Activated gamma-delta T cell (primary cell): Measurements from ENCODE around the gene TEPSIN.

Experiments used
- DNase-seq: peaks from one replicate; lab custom pipeline; 2025; lab: John Stamatoyannopoulos, UW

The TEPSIN gene

DNA sequence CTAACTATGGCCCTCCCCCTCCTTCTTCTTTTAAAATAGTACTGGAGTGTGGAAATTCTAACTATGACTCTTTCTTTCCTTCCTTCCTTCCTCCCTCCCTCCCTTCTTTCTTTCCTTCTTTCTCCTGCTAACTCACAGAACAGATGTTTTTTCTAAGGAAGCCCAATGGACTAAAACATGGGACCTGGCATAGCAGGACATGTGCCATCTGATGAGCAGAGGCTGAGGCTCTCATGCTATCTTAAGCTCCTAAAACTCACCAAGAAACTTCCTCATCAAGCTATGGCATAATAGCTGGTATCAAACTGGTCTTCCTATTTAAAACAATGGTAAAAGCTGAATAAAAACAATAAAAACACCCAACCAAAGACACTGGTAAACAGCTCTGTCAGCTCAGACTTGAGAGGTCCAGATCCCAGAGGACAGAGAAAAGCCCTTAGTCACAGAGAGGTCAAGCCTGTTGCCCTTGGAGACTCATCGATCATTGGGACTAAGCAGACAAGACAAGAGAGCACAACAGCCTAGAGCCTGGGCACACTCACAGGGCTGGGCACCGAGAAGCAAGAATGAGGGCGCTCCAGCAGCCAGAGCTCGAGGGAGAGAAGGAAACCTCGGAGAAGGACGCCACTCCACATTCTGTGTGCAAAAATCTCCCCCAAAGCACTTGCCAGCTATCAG lies 28.7 kb upstream of the TEPSIN start:
- no peak for DNase-seq

DNA sequence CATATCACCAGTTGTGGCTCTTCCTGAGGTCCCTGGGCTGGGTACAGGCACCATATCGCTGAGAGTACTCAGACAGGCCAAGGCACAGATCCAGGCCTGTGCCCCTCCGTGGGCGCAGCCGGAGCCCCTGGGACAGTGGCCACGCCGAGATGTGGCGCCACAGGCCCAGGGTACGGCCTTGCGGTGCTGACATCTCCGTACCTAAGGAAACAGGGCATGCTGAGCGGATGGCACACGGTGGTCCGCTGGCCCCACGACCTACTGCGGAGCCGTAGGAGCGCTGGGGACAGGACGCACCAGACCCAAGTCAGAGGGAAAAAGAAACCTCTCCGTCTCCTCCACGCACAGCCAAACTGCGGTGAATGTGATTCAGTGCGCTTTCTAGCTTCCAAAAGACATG lies 26.7 kb upstream of the TEPSIN start:
- DNase-seq, result no peak

DNA sequence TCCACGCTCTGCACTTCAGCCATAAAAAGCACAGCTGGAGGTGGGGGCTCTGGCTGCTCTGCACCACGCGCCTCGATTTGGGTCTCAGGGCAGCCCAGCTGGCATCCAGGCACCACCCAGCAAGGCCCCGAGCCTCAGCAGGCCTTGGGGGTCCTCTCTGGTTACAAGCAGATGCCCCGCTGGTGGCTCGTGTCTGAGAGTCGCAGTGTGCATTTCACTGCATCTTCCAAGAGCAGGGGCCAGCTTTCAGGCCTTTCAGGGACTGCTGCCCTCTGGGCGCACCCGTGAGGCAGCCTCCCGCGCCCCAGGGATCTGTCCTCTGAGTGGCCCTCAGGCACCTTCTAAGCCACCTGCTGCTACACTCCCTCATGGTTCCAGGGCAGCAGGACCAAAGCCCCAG lies 25.8 kb upstream of the TEPSIN start:
- DNase-seq, result no peak

DNA sequence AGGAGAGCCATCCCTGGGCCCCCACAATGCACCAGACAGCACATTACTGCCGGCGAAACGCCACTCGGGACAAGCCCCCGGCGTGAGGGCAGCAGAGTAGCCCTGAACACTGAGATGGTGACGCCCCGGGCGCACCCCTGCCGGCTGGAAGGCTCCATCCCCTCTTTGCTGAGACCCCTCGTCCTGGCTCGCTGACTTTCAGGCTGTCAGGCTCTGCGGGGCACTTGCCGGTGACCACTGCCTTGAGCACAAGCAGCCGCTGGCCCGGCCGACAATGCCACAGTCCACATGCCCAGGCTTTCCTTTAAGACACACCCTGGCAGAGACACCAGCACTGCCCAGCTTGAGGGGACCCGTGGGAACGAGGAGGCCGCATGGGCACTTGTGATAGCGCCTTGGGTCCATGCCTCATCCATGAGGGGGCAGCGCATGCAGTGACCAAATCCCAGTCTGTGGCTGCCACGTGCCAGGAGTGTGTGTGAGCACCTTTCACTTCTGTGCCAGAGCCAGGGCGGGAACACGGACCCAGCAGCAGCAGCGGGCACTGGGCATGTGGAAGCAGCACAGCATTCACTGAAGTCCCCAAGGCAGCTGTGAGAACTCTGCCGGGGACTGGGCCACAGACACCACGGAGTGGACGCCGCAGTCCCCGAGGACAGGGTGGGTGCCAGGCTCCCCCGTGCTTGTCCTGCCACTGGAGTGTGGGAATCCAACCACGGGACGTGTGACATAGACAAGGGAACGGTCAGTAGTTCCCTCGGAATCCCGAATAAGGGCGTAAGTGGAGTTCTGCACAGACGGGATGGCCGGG lies 24.7 kb upstream of the TEPSIN start:
- DNase-seq, result no peak

DNA sequence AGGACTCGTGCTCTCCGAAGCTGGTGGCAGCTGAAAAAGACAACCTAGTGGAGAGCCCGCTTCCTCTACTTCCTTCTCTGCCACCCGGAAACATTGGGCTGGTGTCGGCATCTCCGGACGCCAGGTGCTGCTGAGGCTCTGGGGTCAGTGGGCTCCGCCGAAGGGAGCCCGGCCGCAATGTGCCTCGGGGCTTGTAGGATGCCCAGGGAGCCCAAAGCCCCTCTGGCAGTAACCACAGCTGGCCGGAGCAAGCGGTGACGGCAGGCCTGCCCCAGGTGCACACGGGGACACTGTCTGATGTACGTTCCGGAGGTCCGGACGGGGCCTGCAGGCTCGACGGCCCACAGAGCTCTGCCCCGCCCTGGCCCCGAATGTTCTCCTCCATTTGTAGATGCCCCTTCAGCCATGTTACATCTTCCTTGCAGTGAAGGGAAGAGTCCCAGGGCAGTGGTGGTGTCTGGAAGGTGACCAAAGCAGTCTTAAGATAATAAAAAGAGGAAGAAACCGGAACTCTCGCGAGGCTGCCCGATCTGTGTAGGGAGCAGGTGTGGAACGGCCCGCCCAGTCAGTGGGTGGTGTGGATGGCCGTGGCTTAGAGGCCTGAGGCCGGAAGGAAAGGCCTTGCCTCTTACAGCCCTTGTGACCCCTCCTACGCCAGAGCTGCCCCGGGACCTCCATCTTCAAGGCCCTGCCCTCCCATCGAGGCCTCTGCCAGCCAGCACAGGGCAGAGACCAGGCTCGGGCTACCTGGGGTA lies 22.9 kb upstream of the TEPSIN start:
- DNase-seq, result no peak

DNA sequence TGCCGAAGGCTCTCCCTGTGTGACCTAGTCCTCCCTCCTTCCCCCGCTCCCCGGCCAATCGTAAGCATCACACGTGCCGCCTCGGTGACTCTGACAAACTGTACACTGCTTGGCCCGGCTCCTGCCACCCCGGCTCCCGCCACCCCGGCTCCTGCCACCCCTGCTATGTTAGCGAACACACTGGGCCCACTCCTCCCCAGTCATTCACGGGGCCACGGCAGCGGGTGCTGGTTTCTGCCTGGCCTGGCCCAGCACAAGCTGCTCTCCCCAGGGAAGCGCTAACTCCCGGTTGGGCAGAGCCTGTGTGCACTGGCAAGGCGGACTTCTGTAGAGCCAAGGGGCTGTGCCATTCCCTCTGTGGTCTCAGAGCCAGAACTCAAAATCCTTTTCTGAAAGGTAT lies 22.2 kb upstream of the TEPSIN start:
- no peak for DNase-seq

DNA sequence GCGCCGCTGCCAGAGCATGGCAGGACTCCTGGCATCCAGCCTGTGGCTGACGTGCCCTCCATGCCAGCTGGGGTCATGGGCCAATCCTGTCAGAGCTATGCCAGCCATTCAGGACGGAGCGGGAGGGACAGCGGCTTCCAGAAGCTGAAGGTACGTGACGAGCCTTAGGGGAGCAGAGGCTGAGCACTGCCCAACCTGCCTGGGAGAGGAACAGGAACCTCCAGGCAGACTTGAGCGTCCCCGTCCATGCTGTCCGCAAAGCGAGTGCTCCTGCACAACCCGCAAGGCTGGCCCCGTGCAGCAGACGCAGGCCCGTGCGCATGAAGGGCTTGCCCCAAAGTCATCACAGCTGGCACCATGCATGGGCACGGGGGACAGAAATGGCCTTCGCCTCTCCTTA lies 21.8 kb upstream of the TEPSIN start:
- no peak for DNase-seq

DNA sequence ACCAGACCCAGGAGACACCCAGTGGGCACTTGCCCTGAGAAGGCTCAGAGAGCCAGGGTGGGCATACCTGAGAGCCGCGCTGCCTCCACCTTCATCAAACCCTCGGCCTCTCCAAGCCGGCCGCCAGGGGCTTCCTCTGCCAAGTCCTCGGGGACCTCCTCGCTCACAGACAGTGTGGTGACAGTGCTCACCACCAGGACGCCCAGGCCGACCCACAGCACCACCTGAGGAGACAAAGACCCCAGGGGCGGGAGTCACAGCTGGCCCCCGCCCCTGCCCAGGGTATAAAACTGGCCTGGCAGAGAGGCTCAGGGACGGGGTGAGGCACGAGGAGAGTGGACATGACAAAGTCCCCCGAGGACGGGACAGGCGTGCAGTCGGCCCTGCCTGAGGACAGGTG lies 21.3 kb upstream of the TEPSIN start:
- DNase-seq, result no peak

DNA sequence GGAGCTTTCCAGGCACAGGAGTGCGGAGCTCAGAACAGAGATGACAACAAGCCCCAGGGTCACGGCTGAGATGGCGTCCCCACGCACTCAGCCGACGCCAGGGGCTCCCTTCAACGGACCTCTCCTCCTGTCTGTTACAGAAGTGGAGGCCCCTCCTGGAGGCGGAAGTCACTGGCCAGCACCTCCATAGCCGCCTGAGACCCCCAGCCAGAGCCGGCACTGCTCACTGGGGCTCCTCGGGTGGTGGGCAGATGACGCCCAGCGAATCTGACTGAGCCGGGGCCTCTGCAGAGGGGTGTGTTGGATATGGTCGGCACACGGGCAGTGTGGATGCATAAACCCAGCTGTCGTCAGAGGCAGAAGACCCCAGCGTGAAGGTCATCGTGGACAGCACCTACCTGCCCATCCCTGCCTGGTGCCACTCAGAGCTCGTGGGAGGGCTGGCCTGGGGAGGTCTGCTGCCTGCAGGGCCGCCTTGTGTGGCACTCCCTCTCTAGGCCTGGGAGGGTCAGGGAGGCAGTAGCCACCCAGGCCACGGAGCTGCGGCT lies 20.3 kb upstream of the TEPSIN start:
- no peak for DNase-seq

DNA sequence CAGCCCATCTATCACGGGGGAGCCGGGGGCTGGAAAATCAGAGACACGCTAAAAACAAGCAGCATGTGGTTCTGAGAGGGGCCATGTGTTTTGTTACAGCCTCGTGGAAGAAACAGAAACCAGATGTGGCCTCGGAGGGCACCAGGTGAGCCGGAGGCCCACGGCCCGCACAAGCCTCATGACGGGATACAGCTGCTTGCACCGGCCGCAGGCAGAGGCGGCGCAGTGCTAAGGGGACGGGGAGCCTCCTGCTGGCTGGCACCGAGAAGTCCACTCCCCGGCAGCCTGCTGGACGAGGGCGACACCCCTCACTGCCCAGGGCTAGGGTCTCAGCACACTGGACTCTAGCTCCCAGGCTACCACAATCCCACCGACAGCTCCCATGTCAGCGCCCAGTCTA lies 19.4 kb upstream of the TEPSIN start:
- no peak for DNase-seq

DNA sequence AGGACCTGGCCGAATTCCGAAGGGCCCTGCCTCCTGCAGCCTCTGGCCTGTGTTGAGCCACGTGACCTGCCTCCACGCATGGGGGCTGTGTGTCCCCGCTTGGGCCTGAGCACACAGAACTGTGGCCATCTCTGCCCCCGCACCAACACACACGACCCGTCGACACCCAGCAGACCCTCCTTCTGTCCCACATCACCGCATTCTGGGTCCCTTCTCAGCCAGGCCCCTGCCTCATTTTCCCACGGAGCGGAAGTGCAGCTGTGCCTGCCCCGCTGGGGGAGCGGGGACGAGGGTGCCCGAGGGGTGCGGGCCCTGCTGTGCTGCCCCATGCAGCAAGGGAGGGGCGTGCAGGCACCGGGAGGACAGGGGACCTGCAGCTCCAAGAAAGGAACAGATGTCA lies 18.7 kb upstream of the TEPSIN start:
- DNase-seq, result no peak

DNA sequence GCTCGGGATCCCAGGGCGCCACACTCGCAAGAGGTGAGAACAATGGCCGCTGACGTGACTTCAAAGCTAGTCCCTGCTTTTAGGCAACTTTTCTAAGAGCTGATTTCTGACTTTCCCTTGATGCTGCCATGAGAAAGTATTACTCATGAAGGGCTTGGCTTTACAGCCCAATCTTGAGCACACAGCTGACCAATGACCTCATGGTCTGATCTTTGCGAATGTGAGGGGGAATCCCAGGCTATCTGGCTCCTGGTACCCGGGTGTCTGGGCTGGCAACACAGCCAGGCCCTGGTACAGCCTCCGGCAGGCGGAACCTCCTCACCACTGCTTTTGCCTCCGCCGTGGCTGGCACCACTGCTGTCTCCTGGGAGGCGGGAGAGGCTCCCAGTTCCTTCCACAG lies 17.8 kb upstream of the TEPSIN start:
- no peak for DNase-seq

DNA sequence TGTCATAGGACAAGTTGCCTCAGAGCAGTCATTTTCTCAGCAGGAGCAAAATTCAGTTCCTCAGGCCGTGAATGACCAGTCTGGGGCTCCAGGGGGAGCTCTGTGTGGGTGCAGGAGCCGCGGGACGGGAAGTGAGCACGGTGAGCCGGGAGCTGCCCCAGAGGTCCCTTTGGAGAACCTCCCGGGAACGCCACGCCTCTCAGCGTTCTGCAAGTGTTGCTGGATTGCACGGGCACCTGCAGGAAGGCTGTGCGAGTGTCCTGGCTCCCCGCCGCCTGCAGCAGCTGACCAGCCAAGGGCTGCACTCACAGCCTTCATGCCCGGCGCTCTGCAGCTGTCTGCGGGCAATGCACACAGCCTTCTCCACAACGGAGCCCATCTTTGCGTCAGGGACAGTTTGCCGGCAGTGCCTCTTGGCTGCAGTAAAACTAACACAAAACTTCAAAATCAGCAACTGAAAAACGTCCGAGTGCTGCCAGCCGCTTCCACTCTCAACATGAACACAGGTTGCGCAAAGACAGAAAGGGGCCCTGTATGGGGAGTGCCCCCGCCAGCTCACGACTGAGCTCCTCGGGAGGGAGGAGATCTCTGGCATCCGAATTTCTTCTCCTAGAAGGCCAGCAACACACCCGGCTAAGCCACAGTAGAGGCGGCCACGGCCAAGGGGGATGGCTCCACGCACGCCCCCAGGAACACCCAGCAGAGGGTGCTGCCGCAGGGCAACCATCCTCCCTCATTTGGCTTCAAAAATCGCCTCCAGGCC lies 16.3 kb upstream of the TEPSIN start:
- DNase-seq, result no peak

DNA sequence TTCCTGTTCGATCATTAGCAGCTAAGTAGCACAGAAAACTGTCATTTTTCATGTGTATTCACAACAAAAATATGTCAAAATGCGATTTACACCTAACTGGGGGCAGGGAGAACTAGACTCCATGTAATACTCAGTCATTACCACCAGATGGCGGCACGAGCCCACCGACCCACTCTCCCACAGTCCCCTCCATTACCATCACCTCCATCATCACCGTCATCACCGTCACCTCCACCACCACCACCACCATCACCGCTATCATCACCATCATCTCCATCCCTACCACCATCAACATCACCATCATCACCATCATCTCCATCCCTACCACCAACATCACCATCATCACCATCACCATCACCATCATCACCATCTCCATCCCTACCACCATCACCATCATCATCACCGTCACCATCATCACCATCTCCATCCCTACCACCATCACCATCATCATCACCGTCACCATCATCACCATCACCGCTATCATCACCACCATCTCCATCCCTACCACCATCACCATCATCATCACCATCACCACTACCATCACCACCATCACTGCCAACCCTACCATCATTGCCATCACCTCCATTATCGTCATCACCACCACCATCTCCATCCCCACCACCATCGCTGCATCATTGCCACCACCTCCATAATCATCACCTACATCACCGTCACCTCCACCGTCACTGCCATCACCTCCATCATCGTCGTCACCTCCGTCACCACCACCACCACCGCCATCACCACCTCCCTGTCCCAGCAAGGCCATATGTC lies 14.7 kb upstream of the TEPSIN start:
- DNase-seq, result no peak

DNA sequence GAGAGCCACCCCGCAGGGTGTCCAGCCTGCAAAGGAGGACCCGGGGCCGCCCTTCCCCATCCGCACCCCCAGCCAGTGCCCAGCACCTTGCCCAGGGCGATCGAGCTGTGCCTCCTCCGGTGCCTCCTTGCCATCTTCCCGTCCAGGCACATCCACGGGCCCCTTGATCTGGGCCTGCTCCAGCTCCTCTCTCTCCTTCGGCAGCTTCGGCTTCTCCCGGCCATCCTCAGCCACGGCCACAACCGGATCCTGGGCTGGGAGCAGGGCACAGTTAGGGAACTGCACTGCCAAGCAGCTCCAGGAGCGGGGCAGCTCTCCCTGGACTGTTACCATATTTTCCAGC lies 14.1 kb upstream of the TEPSIN start:
- DNase-seq, result no peak

DNA sequence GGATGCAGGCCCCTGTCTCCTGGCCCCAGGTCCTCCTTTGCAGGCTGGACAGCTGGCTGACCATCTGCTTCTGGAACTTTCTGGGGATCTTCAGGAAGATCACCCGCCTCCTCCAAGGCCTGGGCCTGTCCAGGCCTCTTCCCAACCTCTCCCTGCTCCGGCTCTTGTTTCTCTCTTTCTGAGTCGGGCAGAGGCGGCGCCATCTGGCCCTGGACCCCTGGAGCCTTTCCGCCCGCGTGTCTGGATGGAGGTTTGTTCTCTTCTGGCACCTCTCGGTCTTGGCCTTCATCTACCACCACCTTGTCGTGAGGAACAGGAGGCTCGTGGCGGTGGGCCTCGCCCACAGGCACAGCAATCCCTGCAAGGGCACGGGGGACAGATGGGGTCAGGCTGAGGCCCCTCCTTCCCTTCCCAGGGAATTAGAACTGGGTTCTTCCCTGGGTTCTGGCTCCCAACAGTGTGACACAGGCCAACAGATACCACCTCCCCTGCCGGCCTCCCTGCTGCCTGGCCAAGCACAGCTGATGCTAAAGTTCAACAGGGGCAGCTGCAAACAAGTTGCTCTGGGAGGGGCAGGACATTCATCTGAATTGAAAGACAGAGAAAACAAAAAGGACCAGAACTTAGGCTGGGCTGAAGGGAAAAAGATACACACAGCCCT lies 13.6 kb upstream of the TEPSIN start:
- DNase-seq, result no peak

DNA sequence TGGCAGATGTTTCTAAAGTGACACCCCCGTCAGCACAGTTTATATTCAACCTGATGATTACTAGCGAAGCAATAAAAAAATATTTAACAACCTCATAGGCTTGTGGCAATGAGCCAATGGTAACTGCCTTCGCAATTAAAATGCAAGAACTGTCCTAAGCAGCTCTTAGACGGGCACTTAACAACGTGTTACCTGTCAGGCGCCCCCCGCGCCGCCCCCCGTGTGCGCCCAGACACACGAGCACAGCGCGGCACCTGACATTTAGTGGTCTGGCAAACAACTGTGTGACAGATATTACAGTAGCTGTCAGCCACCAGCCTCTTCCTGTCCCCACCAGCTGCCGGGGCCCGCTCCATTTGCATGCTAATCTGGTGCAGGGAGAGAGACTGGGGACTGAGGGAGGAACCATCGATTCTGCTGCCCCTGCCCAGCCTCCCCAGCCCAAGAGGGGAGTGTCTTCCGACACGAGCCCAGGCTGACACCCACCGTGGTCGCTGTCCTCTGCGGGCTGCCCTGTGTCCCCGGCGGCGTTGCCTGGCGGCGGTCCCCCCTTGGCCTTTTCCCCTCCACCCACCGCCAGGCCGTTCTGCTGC lies 12.9 kb upstream of the TEPSIN start:
- DNase-seq, result no peak

DNA sequence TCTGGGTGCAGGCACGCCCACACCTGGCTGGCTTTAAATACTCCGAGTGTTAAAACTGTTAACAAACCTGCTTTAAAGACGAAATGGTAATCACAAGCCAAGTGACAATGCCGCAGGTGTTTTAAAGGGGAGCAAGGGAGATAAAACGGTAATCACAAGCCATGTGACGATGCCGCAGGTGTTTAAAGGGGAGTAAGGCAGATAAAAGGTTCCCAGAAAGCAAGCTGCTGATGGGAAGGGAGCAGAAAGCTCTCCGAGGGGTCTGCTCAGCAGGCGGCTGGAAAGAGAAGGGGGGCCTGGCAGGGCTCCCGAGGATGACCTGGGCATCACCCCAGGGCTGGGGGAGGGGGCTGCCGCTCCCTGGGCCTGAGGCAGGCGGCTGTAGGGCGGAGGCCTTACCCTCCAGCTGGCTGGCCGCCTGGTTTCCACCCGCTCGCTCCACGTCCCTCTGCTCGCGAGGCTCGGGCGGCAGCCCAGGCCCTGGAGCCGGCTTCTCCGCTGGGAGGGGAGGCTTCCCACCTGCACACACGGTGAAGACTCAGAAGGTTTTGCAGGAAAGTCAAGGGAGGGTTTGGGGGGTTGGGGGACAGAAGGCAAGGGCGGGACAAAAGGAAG lies 12.3 kb upstream of the TEPSIN start:
- no peak for DNase-seq

DNA sequence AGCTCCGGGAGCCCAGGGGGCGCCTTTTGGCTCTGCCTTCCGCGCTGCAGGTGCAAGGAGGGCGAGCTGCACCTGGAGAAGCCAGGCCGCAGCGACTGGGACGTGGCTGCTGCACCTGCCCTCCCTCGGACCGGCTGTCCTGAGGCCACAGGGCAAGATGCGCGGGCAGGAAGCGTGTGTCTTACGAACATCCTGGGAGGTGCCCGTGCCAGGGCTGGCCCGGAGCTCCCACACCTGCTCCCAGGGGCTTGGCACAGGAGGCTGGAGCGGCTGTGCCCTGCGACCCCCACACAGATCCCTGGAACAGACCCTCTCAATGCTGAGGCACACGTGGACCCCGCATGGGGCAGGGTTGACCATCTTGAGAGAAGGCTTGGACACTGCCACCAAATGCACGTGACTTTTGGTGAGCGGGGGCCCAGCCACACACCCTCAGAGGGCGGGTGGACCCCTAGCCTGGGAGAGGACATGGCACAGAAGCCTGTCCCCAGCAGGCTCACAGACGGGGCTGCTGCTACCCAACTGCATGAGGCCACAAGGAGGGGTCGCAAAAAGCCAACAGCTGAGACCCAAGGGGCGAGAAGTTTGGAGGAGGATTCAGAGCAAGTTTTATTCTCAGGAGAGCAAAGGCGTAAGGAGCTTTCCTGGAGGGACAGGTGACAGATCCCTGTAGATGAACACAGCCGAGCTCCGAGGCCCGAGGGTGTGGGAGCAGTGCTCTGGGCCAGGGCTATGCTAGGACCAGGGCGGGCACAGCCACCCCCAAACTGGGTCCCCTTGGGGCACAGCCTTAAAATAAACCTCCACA lies 11.6 kb upstream of the TEPSIN start:
- no peak for DNase-seq
